Measurements from ENCODE around the gene NRN1L.
"Not testable (repeated sequence)": the region's sequence is repeated elsewhere in the genome, so short reads cannot be mapped to it uniquely, and the experiment has no call there.

Gene NRN1L

DNA sequence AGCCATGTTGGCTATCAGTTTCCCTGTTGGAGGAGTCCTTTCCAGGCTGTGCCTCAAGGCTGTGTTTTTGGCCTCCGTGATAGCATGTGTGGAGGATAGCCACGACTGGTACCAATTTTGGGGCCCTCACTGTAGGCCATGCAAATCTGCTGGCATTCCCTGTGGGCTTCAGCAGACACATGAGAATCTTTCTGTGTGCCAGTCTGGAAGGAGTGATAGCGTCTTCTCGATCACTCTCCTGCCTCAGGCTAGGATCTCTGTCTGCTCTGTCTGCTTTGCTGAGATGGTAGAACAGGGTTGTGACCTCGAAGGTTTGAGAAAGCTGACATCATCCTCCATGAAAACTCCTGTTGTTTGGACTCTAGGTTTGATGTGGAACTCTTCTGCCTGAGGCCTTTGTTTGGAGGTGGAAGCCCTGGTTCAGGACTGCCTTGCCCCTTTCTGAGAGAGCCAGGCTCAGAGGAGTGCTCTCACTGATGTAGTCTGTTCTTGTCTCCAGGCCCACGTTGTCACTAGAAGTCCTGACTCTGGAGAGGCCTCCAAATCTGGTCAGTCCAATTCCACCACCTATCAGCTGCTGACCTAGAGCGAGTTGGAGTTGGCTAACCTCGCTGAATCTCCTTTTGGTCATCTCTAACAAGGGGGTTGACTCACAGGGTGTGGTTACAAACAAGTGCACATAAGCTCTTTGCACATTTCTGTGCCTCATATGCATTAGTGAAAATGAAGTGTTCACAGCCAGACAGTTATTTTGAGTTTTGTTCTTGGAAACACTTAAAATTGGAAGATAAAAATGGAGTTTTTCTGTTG, 23.9 kb upstream of the NRN1L start:
- DNase-seq (ENCODE audit: low spot score): no peak

DNA sequence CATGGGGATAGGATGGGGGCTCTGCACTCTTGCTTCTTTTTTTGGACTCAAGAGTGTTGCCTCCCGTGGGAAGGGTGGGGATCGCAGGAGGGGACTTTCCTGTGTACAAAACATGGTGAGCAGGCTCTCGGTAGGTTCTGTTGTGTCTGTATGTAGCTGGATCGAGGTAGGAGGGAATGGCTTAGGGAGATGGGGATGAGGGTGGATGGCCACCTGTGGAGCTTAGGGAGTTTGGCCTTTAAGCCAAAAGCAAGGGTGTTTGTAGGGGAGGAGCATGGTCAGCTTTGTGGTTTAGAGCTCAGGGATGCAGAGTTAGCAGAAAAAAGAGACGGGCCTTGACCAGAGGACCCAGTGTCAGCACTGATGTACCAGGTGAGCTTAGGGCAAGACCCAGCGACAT, 22.8 kb upstream of the NRN1L start:
- no peak for DNase-seq (ENCODE audit: low spot score)

DNA sequence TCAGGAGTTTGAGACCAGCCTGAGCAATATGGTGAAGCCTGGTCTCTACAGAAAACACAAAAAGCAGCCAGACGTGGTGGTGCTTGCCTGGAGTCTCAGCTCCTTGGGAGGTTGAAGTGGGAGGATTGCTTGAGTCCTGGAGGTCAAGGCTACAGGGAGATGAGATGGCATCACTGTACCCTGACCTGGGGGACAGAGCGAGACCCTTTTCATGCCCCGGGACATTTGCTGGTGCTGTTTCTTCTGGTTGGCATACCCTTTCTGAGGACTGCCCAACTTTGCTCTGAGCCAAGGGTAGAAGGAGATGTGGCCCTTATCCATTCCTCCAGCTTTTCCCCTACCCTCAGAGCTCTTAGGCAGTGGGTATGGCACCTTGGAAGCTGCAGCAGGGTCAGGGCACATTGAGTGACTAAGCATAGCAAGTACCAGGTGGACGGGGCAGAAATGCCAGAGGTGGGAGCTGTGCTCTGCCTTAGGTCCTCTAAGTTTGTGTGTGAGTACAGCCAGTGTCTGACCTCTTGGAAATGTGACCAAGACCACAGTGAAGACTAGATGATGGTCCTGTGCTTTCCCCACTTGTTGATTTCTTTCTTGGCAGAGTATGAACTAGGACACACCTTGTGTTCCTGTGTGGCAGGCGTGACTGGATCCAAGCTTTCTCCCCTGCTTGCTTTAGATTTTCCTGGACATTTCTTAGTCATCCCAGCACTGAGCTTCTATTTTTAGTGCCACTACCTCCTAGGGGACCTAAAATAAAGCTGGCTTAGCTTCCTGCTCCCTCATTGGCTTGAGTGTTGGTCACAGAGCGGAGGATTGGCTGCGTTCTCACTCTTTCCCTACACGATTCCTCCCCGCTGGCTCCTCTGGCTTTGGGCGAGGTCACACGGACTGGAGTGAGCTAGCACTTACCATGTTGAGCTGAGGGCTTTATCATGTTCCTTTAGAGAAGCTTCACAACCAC, 21.8 kb upstream of the NRN1L start:
- no peak for DNase-seq (ENCODE audit: low spot score)

DNA sequence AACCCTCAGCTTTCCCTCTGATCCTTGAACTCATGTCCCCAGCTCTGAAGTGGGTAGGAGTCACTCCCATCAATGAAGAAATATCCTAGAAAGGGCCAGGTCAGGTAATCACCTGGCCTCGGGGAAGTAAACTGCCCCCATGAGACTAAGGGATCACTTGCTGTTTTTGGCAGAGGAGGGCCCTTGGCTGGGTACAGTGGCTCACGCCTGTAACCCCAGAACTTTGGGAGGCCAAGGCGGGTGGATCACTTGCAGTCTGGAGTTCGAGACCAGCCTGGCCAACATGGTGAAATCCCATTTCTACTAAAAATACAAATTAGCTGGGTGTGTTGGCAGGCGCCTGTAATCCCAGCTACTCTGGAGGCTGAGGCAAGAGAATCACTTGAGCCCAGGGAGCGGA, 20.6 kb upstream of the NRN1L start:
- not testable (repeated sequence) for DNase-seq (ENCODE audit: low spot score)

DNA sequence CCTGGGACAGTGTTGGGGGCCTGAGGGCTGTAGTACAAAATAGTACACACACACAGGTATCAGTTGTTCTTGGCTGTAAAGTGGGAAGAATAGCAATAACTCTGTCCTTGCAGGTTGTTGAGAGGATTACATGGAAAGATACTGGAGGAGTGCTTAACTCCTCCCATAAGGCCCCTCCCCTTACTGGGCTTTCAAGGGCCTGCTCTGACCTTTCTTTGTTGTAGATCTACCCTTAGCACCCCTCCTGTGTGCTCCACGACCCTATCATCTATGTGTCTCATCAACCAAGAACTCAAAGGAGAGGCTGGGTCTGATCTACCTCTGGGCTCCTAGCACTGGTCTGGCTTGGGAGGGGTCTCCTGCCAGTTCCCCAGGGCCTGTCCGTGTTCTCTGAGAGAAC, 20.1 kb upstream of the NRN1L start:
- no peak for DNase-seq (ENCODE audit: low spot score)

DNA sequence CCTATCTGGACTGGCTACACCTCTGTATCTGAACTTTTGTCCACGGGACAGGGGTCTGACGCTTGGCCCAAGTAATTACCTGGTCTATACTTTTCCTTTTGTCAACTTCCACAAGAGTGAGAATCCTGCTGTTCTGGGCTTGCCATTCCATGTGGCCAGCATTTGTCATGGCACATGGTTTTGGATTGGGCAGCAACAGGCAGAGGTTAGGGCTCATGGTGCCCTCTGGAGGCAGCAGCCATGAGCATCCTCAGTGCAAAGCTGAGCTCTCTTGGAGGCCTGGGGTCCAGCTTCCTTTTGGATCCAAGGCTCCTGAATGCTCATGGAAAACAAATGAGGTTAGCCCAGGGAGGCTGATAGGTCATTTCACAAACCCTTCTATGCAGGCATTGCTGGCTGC, 19.4 kb upstream of the NRN1L start:
- DNase-seq (ENCODE audit: low spot score): no peak

DNA sequence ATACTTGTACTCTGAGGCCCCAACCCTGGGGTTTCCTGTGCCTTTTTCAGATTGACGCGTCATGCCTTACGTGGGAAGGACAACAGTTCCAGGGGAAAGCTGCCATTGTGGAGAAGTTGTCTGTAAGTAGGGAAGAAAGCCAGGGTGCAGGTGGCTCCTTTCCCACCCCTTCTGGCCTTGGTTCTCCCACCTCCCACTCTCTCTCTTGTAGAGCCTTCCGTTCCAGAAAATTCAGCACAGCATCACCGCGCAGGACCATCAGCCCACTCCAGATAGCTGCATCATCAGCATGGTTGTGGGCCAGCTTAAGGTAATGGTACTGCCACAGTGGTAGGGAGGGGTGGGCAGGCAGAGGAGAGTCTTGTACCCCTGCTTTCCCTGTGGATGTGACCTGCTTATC, 16.4 kb upstream of the NRN1L start:
- no peak for DNase-seq (ENCODE audit: low spot score)

DNA sequence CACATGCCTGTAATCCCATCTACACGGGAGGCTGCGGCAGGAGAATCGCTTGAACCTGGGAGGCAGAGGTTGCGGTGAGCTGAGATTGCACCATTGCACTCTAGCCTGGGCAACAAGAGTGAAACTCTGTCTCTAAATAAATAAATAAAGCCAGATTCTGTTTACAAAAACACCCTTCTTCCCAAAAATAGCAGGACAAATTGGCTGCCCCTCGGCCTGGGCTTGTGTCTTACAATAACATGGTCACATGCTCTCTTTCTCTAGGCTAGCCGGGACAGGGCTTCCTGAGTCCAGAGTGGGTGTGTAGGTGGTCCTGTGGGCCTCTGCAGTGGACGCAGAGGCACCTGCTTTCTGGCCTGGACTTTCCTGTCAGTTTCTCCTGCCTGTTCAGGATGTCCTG, 15.0 kb upstream of the NRN1L start:
- no peak for DNase-seq (ENCODE audit: low spot score)

DNA sequence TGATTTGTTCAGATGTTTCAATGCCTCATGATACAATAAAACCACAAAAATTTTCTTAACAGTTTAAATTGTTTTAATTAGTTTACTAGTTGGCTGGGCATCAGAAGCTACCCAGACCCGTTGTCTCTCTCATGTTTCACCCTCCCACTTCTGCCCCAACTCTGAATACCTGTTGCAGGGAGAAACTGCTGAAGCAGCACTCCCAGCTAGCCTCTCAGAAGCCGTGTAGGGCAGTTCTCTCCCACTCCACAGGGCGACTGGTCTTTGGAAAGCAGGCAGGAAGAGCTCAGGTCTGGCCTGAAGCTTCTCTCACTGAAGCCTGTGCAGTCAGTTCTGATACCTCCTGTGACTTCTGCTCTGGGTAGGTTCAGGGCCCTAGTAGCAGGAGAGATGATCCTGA, 13.4 kb upstream of the NRN1L start:
- DNase-seq (ENCODE audit: low spot score): no peak

DNA sequence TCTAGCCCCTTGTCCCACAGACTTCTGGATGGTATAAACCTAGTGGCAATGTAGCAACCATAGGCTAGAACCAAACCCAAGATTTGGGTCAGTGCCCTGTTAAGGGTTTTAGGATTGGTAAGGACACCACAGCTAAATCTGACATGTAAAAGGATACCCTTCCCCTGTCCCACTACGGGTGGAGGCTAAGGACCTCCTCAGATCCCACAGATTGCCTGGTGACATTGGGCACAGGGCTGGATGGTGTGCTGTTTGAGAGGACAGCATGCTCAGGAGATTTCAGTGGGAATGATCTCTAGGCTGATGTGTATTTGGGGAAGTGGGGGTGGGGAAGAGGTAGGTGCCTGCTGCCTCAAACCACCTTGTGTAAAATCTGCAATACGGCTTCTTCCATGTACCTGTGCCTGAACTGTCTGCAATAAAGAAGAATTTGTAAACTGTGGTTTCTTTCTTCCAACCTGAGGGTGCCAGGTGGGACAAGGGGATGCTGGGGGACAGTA, 12.5 kb upstream of the NRN1L start:
- no peak for DNase-seq (ENCODE audit: low spot score)

DNA sequence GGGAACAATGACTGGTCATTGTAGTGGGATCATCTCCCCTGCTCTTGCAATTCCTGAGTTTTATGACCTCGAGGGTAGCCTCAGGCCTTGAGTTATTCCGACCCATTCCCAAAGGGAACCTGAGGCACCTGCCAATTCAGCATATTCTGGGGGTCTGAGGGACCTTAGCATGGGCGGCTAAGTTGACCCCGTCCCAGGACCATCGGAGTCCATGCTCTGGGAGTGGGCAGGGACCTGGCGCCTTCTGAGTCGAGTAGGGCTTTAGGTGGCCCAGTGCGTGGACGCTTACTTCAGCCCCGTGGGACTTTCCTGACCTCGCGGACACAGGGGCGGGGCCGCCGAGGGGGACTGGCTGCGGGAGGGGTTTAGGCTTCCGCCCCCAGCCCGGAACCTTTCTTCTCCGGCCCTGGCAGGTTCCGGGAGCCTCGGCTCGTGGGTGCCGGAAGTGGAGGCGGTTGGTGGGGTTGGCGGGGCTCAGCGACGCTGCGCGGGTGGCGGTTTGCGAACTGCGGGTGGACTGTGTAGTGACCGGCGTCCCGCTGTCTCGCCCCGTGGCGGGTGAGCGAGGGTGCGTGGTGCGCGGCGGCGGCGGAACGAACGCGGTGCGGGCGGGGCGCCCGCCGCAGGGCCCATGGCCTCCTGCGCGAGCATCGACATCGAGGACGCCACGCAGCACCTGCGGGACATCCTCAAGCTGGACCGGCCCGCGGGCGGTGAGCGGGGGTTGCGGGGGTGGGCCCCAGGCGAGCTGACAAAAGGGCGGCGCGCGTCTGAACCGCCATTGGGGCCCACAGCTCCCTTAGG, 11.9 kb upstream of the NRN1L start, which contains the start of gene EDC4:
TSS of gene EDC4 (plus strand) at position 422 of the 804 bp plus-strand sequence. CDS start at position 632, 210 bp downstream.
- DNase-seq (ENCODE audit: low spot score): peak; percentile 90

DNA sequence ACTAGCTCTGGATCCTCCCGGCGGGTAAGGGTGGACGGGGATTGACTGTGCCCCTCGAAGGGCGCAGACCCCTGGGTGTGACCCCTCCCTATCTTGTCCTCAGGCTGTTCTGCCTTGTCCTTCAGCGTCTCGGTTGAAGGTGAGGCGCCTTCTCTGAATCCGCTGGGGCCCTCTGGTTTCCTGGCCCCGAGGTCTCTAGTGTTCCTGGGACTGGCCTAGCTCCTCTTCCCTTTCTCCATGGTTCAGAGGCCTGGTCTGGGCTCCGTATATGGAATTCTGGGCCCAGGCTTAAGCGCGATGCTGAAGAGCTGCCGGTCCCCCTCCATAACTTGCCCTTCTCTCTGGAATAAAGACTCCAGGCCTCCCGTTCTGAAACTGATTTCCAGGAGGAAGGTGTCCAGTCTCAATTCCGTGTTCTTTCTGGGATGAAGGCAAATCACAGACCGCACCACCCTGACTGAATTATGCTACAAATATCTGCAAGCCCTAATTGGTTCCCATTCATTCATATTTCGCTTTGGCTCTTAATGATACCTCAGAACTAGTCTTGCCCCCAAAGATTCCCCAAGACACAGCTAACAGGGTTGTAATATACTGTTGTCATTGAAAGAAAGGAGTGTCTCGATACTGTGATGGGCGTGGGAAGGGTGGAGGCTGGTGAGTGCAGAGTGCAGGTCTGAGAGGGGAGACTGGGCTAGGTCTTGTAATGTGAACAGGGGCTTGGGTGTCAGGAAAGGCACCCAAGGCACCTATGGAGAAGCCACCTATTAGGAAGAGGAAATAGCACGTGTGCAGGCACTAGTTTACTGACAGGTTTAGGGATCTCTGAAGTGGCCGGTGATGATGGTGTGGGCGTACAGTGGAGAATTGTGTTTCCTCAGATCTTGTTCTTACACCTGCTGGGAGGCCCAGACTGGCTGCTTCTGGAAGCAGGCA, 11.0 kb upstream of the NRN1L start:
- no peak for DNase-seq (ENCODE audit: low spot score)

DNA sequence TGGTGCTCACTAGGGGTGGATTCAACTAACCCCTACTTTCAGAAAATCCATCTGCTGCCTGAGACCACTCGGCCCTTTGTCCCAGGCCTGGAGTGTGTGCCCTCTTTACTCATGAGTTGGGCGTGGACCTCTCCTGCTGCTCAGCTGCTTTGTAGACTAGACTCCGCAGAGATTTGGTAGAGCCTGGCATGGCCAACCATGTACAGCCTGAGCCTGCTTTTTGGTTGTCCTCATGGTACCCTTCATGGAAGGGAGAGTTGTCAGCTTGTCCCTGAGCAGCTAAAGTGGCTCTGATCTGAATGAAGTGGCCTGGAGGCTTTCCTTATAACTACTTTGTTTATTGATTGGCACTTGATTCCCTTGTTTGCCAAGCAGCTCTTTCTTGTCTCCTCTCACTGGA, 10.3 kb upstream of the NRN1L start:
- no peak for DNase-seq (ENCODE audit: low spot score)

DNA sequence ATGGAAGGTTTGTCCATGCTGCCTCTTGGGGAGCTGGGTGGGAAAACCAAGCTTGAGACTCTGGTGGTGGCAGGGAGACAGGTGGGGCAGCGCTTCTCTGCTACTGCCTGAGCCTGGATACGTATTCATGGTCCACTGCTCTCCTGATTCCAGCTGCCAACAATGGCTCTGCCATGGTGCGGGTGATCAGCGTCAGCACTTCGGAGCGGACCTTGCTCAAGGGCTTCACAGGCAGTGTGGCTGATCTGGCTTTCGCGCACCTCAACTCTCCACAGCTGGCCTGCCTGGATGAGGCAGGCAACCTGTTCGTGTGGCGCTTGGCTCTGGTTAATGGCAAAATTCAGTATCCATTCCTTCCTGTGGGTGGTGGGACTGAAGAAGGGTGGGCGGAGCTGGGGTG, 7.6 kb upstream of the NRN1L start:
- DNase-seq (ENCODE audit: low spot score): no peak

DNA sequence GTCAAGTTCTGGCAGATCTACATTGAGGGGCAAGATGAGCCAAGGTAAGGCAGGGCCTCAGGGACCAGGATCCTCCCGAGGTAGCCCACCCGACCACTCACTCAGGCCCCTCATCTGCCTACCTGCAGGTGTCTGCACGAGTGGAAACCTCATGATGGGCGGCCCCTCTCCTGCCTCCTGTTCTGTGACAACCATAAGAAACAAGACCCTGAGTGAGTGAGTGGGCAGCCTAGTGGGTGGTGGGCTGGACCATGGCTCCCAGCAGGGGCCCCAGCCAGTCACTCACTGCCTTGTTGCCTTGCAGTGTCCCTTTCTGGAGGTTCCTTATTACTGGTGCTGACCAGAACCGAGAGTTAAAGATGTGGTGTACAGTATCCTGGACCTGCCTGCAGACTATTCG, 6.5 kb upstream of the NRN1L start:
- DNase-seq (ENCODE audit: low spot score): no peak

DNA sequence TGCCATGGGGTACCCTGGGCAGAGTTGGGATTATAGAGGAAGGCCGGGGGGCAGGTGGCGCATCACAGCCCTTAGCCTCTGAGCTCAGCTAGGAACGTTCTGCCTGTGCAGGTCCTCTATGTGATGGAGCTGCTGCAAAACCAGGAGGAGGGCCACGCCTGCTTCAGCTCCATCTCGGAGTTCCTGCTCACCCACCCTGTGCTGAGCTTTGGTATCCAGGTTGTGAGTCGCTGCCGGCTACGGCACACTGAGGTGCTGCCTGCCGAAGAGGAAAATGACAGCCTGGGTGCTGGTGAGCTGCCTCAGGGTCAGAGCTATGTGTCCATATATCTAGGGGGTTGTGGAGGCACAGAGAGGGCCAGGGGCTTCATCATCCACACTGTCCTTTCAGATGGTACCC, 5.8 kb upstream of the NRN1L start:
- DNase-seq (ENCODE audit: low spot score): no peak

DNA sequence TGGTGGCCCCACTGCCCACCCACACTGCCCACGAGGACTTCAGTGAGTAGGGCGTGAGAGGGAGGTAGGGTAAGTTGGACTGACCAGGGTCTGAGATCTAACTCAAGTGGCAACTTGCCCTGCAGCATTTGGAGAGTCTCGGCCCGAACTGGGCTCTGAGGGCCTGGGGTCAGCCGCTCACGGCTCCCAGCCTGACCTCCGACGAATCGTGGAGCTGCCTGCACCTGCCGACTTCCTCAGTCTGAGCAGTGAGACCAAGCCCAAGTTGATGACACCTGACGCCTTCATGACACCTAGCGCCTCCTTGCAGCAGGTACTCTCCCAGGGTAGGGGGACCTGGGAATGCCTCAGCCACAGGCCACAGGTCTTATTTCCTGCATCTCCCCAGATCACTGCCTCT, 5.2 kb upstream of the NRN1L start:
- DNase-seq (ENCODE audit: low spot score): no peak

DNA sequence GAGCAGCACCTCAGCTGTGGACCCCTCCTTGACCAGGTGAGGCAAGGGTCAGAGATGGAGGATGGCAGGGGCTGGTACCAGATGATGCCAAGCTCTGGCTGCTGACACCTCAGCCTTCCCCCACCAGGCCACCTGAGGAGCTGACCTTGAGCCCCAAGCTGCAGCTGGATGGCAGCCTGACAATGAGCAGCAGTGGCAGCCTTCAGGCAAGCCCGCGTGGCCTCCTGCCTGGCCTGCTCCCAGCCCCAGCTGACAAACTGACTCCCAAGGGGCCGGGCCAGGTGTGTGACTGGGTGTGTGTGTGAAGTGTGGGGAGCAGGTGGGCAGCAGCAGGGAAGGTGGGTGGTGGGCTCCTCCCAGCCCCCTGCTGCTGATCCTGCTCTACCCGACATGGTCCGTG, 4.7 kb upstream of the NRN1L start:
- DNase-seq (ENCODE audit: low spot score): no peak

DNA sequence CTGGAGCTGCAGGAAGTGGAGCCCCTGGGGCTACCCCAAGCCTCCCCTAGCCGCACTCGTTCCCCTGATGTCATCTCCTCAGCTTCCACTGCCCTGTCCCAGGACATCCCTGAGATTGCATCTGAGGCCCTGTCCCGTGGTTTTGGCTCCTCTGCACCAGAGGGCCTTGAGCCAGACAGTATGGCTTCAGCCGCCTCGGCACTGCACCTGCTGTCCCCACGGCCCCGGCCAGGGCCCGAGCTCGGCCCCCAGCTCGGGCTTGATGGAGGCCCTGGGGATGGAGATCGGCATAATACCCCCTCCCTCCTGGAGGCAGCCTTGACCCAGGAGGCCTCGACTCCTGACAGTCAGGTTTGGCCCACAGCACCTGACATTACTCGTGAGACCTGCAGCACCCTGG, 4.1 kb upstream of the NRN1L start:
- DNase-seq (ENCODE audit: low spot score): no peak

DNA sequence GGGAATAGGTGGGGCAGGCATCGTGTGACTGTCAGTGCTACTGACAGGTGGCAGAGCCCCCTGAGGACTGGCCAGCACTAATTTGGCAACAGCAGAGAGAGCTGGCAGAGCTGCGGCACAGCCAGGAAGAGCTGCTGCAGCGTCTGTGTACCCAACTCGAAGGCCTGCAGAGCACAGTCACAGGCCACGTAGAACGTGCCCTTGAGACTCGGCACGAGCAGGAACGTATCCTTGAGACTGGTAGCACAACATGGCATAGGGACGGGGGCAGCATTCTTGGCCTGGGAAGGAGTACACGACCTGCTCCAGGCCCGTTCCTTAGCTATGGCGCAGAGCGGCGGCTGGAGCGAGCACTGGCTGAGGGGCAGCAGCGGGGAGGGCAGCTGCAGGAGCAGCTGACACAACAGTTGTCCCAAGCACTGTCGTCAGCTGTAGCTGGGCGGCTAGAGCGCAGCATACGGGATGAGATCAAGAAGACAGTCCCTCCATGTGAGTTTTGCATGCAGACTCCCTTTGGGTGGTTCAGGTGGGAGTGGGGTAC, 3.0 kb upstream of the NRN1L start:
- no peak for DNase-seq (ENCODE audit: low spot score)

All from germinal center (tissue), 1 donor.